ENCODE data around the gene GMDS.

DNA sequence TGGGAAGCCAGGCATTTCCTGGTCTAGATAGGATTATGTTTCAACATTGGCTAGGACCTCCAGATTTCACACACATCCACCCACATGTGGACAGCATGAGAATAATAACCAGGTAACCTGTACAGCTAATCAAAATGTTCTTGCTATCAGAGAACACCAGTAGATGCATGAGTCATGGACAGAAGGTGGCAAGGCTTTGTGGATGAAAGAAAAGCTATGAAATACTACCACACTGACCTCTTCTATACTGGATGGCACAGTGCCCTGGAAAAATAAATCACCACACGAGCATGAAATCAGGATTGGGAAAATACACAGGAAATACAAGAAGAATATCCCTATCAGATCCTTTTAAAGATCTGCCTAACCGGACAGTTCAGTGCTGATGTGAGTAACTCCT lies 113.0 kb downstream of the GMDS start:
- TF ChIP-seq, protein P1, sequence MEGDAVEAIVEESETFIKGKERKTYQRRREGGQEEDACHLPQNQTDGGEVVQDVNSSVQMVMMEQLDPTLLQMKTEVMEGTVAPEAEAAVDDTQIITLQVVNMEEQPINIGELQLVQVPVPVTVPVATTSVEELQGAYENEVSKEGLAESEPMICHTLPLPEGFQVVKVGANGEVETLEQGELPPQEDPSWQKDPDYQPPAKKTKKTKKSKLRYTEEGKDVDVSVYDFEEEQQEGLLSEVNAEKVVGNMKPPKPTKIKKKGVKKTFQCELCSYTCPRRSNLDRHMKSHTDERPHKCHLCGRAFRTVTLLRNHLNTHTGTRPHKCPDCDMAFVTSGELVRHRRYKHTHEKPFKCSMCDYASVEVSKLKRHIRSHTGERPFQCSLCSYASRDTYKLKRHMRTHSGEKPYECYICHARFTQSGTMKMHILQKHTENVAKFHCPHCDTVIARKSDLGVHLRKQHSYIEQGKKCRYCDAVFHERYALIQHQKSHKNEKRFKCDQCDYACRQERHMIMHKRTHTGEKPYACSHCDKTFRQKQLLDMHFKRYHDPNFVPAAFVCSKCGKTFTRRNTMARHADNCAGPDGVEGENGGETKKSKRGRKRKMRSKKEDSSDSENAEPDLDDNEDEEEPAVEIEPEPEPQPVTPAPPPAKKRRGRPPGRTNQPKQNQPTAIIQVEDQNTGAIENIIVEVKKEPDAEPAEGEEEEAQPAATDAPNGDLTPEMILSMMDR (IDR thresholded peaks at IDR 0.05): no peak
- no peak for TF ChIP-seq EZH2 (IDR thresholded peaks at IDR 0.05; ENCODE audit: borderline replicate concordance, insufficient read depth, low read depth, low read length, poor library complexity, severe bottlenecking)
